ENCODE data around the gene ADSS1. TPM values are rescaled to one million over a fixed set of nuclear protein-coding genes. Genes with fewer than 3 reads are reported as not detected.

The ADSS1 gene
- total RNA-seq, 1 donor: 4.8 TPM

DNA sequence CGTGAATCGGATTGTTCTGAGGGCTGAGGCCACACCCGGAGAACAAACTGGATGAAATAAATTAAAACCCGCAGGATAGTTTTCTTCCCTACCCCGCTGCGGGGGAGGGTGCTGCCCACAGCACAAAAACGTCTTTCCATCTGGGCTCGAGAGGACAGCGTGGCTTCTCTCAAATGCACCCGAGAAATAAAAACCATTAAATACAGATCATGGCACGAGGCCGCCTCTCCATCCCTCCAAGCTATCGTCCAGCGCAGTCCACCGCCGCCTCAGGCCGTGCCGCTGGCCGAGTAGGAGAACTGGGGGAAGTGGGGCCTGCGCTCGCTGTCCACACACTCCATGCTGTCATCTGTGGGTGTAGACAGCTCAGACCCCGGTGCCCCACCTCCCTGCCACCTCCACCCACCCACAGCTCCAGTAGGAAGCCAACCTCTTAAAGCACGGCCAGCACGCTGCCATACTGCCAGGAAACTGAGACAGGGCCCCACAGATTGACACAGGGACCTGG is 46.1 kb downstream of the ADSS1 start:
- no peak overlapping the region for H3K4me3 ChIP-seq (ENCODE audit: low read depth, low read length)
- TF ChIP-seq, protein P1, sequence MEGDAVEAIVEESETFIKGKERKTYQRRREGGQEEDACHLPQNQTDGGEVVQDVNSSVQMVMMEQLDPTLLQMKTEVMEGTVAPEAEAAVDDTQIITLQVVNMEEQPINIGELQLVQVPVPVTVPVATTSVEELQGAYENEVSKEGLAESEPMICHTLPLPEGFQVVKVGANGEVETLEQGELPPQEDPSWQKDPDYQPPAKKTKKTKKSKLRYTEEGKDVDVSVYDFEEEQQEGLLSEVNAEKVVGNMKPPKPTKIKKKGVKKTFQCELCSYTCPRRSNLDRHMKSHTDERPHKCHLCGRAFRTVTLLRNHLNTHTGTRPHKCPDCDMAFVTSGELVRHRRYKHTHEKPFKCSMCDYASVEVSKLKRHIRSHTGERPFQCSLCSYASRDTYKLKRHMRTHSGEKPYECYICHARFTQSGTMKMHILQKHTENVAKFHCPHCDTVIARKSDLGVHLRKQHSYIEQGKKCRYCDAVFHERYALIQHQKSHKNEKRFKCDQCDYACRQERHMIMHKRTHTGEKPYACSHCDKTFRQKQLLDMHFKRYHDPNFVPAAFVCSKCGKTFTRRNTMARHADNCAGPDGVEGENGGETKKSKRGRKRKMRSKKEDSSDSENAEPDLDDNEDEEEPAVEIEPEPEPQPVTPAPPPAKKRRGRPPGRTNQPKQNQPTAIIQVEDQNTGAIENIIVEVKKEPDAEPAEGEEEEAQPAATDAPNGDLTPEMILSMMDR (IDR thresholded peaks at IDR 0.05; ENCODE audit: insufficient read depth, low read length): no peak
- no peak for DNase-seq (ENCODE audit: low read depth)

DNA sequence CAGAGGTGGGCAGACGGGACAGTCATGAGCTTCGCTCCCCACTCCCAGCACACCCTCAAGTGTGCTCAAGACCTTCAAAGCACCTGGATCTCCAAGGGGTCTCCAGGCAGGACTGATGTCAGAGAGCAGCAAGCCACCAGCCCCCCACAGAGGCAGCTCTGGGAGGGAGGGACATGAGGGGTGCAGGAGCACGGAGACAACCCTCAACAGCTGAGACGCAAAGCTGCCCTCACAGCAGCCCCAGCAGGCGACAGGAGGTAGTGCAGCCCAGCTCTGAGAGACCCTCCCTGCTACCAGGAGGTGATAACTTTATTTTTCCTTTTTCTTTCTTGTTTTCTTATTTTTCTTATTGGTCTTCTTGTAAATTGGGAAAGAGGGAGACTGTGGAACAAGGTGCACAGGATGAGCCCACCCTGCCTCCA is 46.8 kb downstream of the ADSS1 start:
- TF ChIP-seq, protein P1 (IDR thresholded peaks at IDR 0.05; ENCODE audit: insufficient read depth, low read length): peak; percentile 66
- H3K4me3 ChIP-seq (ENCODE audit: low read depth, low read length): no peak overlapping the region
- no peak for DNase-seq (ENCODE audit: low read depth)

DNA sequence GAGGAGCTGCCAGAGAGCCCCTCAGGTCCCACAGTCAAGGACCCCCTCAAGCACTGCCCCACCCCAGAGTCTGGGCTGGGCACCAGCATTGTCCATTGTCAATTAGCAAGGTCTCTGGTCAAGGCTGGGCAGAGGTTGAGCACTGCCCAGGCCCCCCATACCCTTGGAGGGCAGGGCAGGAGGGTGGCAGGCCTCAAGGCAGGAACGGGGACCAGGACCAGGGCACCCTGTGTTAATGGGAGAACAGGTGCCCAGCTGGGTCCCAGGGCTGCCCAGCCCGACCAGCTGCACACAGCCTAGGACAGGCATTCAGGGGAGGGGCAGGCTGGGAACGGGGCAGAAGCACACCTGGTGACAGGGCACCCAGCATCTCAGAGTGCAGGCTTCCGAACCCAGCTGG is 47.3 kb downstream of the ADSS1 start:
- no peak for DNase-seq (ENCODE audit: low read depth)
- TF ChIP-seq, protein P1 (IDR thresholded peaks at IDR 0.05; ENCODE audit: insufficient read depth, low read length): no peak
- no peak overlapping the region for H3K4me3 ChIP-seq (ENCODE audit: low read depth, low read length)

DNA sequence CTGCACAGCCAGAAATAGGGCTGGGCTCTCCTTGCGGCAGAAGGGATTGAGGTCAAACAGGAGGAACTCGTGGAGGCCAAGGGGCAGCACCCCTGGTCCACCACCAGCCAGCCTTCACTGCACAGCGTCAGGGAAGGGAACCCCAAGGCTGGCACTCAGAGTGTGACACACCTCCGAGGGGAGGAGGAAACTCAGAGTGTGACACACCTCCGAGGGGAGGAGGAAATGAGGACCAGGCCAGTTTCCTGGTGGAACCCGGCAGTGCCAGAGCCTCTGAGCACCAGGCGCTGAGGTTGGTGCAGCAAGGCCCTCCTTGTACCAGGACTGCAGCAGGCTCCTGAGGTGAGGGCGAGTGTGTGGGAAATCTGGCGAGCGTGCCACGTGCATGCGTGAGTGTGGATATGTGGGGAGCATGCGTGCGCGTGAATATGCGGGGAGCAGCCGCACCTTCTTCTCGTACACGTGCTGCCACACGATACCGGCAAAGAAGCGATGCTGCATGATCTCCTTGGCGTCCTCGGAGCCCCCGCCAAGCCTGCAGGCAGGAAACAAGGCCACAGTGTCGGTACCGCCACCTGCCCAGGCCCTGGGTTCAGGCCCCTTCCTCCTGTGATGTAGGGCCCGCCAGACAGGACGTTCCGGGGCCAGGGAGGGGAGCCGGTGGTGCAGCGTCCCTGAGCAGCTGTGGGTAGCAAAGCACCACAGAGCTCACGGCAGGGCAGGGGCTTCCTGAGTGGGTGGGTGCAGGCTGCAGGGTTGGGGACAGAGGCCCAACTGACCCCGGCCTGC is 48.1 kb downstream of the ADSS1 start:
- TF ChIP-seq, protein P1 (IDR thresholded peaks at IDR 0.05; ENCODE audit: insufficient read depth, low read length): no peak
- DNase-seq (ENCODE audit: low read depth): no peak

DNA sequence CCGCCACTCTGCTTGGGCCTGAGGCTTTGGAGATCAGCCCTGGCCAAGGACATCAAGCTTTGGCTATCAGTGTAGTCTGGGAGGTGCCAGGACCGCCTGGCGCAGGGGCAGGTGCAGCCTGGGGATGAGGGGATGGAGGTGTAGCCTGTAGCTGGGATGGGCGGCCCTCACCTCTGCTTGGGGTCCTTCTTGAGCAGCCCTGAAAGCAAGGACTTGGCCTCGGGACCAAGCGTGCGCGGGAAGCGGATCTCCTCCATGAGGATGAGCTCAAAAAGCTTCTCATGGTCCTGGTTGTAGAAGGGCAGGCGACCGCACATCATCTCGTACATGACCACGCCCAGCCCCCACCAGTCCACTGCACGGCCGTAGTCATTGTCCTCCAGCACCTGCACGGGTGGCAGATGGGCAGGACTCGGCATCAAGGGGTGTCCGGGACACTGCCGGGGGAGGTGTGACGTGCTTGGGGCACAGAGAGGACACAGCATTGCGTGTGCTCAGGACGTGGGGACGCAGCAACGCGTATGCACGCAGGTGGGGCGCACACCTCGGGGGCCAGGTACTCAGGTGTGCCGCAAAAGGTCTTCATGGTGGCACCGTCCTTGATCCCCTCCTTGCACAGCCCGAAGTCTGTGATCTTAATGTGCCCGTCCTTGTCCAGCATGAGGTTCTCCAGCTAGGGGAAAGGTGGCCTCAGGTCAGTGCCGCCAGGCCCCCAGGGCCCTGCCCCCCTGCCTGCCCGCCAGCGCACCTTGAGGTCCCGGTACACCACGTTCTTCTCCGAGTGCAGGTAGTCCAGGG is 48.9 kb downstream of the ADSS1 start:
- no peak for DNase-seq (ENCODE audit: low read depth)
- TF ChIP-seq, protein P1 (IDR thresholded peaks at IDR 0.05; ENCODE audit: insufficient read depth, low read length): no peak
- H3K4me3 ChIP-seq (ENCODE audit: low read depth, low read length): no peak overlapping the region

More for the DNA sequence above, 48.1 kb downstream of the ADSS1 start:
- no peak overlapping the region for H3K4me3 ChIP-seq (ENCODE audit: low read depth, low read length)

DNA sequence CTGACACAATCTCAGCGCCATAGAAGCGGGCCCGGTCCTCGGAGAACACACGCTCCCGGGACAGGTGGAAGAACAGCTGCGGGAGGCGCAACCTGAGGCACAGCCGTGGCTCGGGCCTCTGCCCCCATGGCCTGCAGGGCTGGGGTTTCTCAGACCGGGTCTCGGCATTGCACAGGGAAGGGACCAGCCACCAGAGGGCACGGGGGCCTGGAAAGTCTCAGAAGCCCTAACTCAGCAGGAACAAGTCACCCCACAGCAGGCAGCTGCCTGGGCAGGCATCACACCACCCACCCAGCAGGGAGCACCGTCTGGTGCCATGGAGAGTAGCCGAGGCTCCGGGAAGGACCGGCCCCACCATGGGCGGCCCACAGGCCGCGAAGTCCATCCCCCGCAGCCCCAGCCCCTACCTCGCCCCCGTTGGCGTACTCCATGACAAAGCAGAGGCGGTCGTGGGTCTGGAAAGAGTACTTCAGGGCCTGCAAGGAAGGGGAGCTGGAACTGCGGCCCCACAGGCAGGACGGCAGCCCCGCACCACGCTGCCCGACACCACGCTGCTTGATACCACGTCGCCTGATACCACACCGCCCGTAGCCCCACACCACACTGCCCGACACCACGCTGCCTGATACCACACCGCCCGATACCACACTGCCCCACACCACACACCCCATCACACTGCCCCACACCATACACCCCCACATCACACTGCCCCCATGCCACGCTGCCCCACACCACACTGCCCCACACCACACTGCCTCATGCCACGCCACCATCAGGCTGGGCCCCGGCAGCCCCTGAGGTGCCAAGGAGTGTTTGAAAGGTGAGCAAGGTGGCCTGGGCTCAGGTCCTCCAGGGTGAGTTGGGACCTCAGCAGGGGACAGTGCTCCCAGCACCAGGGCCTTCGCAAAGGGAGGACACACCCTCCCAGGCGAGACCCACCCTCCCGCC is 49.8 kb downstream of the ADSS1 start:
- no peak for DNase-seq (ENCODE audit: low read depth)
- H3K4me3 ChIP-seq (ENCODE audit: low read depth, low read length): no peak overlapping the region
- TF ChIP-seq, protein P1 (IDR thresholded peaks at IDR 0.05; ENCODE audit: insufficient read depth, low read length): no peak

Data from fibroblast of the aortic adventitia (primary cell).